Endothelial cell of umbilical vein (primary cell): ENCODE measurements around the gene PLCB4. TPM values are rescaled to one million over a fixed set of nuclear protein-coding genes. Genes with fewer than 3 reads are reported as not detected.

Experiments used
- BruUV-seq: library from RNA; stranded (reverse); fragments of 400-500 nt; replicated peaks from 2 replicates; lab custom pipeline; 2021; lab: Mats Ljungman, UMichigan
- CTCF ChIA-PET: fragments of 300-600, 350-600 bp; sonication (Branson Sonifier 250); formaldehyde crosslinking; loops from one replicate; lab custom pipeline; 2021; ENCODE audit warnings: antibody characterized with exemption, inconsistent platforms; lab: Charles Lee
- POLR2A ChIA-PET: fragments of 300-600, 350-600 bp; sonication (Branson Sonifier 250); formaldehyde crosslinking; loops from one replicate; lab custom pipeline; 2021; ENCODE audit warnings: antibody characterized with exemption, inconsistent platforms; lab: Charles Lee
- DNase-seq: peaks from one replicate; pipeline ENCODE4 v3.0.0-alpha.2; 2011; ENCODE audit warnings: low read depth, low spot score
- FAIRE-seq: peaks from 2 replicates; lab custom pipeline; 2011; peaks lifted over from hg19 to GRCh38; lab: Jason Lieb, UNC
- H2AFZ ChIP-seq: 2 replicates; pipeline ENCODE4 v1.6.0; 2012; ENCODE audit warnings: low read depth, low read length, control low read depth, inconsistent platforms
- H3K27ac ChIP-seq: 2 replicates; pipeline ENCODE4 v1.5.1; 2011; ENCODE audit warnings: low read depth, mild to moderate bottlenecking, control low read depth, low read length, moderate library complexity; ENCODE audit not compliant: insufficient read depth
- H3K27me3 ChIP-seq, 2 experiments: 2 replicates each; pipeline versions ENCODE4 v1.6.0 to v1.6.1; 2011; ENCODE audit warnings: low read length in 2 of 2, mixed read lengths in 1 of 2; ENCODE audit not compliant: control insufficient read depth in 2 of 2, insufficient read depth in 2 of 2
- H3K36me3 ChIP-seq, 2 experiments: 2 replicates in 1 of 2; 3 replicates in 1 of 2; pipeline ENCODE4 v1.5.1; 2011; ENCODE audit warnings: low read length in 2 of 2, mild to moderate bottlenecking in 1 of 2, moderate library complexity in 1 of 2; ENCODE audit not compliant: control insufficient read depth in 2 of 2, insufficient read depth in 2 of 2; ENCODE audit errors: extremely low read depth in 1 of 2
- H3K4me1 ChIP-seq: 3 replicates; pipeline ENCODE4 v1.5.1; 2011; ENCODE audit warnings: mild to moderate bottlenecking, low read length; ENCODE audit not compliant: control insufficient read depth, insufficient read depth; ENCODE audit errors: extremely low read depth
- H3K4me2 ChIP-seq: 2 replicates; pipeline ENCODE4 v1.6.1; 2011; ENCODE audit warnings: low read length, control low read depth, mixed read lengths; ENCODE audit not compliant: insufficient read depth
- H3K4me3 ChIP-seq, 3 experiments: fragments of 200-600 bp in 1 of 3; sonication (generic), shearing (Covaris generic) in 1 of 3; replicated peaks in 1 of 3; 2 replicates each; pipeline ENCODE4 v1.5.1; 2011 to 2016; ENCODE audit warnings: control low read depth in 3 of 3, low read length in 3 of 3, mild to moderate bottlenecking in 2 of 3, inconsistent platforms in 1 of 3, low read depth in 1 of 3, moderate library complexity in 1 of 3; ENCODE audit not compliant: insufficient read depth in 1 of 3
- H3K79me2 ChIP-seq: 2 replicates; pipeline ENCODE4 v1.6.0; 2012; ENCODE audit warnings: low read length, inconsistent platforms; ENCODE audit not compliant: control insufficient read depth, insufficient read depth
- H3K9ac ChIP-seq: replicated peaks from 2 replicates; pipeline ENCODE3; 2011; ENCODE audit warnings: low read length, control low read depth; ENCODE audit not compliant: insufficient read depth; ENCODE audit errors: extremely low read depth
- H3K9me1 ChIP-seq: replicated peaks from 3 replicates; pipeline ENCODE4 v1.6.0; 2011; ENCODE audit warnings: mild to moderate bottlenecking, low read length; ENCODE audit not compliant: control insufficient read depth, insufficient read depth; ENCODE audit errors: extremely low read depth
- H3K9me3 ChIP-seq: replicated peaks from 2 replicates; pipeline ENCODE4 v1.5.1; 2012; ENCODE audit warnings: low read length, inconsistent platforms; ENCODE audit not compliant: control insufficient read depth, insufficient read depth
- H4K20me1 ChIP-seq: replicated peaks from 2 replicates; pipeline ENCODE3; 2011; ENCODE audit warnings: mild to moderate bottlenecking, low read length; ENCODE audit not compliant: control insufficient read depth, insufficient read depth; ENCODE audit errors: extremely low read depth
- EZH2 ChIP-seq: IDR thresholded peaks from 2 replicates; pipeline ENCODE4 v1.6.1; 2012; ENCODE audit warnings: borderline replicate concordance, low read depth, mild to moderate bottlenecking, moderate library complexity, low read length, inconsistent platforms; ENCODE audit not compliant: severe bottlenecking
- FOS ChIP-seq: IDR thresholded peaks from 2 replicates; pipeline ENCODE4 v1.6.1; 2011; ENCODE audit warnings: mild to moderate bottlenecking, low read length, moderate library complexity, borderline replicate concordance; ENCODE audit not compliant: insufficient read depth
- GATA2 ChIP-seq: IDR thresholded peaks from 2 replicates; pipeline ENCODE4 v1.7.0; 2011; ENCODE audit warnings: low read depth, mild to moderate bottlenecking, moderate library complexity, mixed read lengths, low read length; ENCODE audit not compliant: insufficient read length, insufficient read depth
- JUN ChIP-seq: IDR thresholded peaks from 2 replicates; pipeline ENCODE4 v1.6.1; 2011; ENCODE audit warnings: borderline replicate concordance, low read depth; ENCODE audit not compliant: insufficient read length, insufficient read depth
- MYC ChIP-seq: IDR thresholded peaks from one replicate; pipeline ENCODE4 v1.6.1; 2011; ENCODE audit warnings: mild to moderate bottlenecking, low read depth, low read length
- POLR2A ChIP-seq: IDR thresholded peaks from 2 replicates; pipeline ENCODE4 v1.6.1; 2012; ENCODE audit warnings: low read depth, mild to moderate bottlenecking, control low read depth, low read length
- POLR2AphosphoS5 ChIP-seq: IDR thresholded peaks from 2 replicates; pipeline ENCODE4 v1.6.1; 2012; ENCODE audit warnings: low read depth, mild to moderate bottlenecking, control low read depth, low read length, moderate library complexity; ENCODE audit not compliant: insufficient read depth
- dilution Hi-C: fragments of 300-500 bp; cut with MboI; formaldehyde crosslinking; loops from one replicate; pipeline ENCODE4 v1.15.0; 2019; ENCODE audit warnings: low sequenced_read_pairs; ENCODE audit not compliant: extremely low pct_ligation_motif_present
- intact Hi-C: fragments of 100-400 bp; cut with micrococcal nuclease; formaldehyde crosslinking; loops from one replicate; pipeline ENCODE4 v1.10.0; 2022
- polyA plus RNA-seq, 4 experiments: library from polyadenylated mRNA; depleted of rRNA in 3 of 4; stranded (reverse) in 3 of 4; unstranded in 1 of 4; fragments of >200 nt; gene quantifications; 2 replicates each; pipeline versions ENCODE4 v1.2.1 to v1.2.3, GENCODE V29; 2011 to 2012; ENCODE audit warnings: missing spikeins in 1 of 4
- total RNA-seq: library from RNA; stranded (reverse); gene quantifications from 2 replicates; pipeline ENCODE4 v1.2.3, GENCODE V29; 2021
- TF ChIP-seq, protein P1 (sequence below): IDR thresholded peaks from 2 replicates; pipeline ENCODE4 v1.6.1; 2011; ENCODE audit not compliant: insufficient read depth, insufficient read length
- TF ChIP-seq, protein P2 (sequence below), 2 donors: IDR thresholded peaks; 1 replicate in 1 of 2; 2 replicates in 1 of 2; pipeline ENCODE4 v1.5.1; 2011; ENCODE audit warnings: low read length in 2 of 2, mild to moderate bottlenecking in 2 of 2, moderate library complexity in 2 of 2, control low read depth in 1 of 2, inconsistent platforms in 1 of 2, low read depth in 1 of 2; ENCODE audit not compliant: insufficient read depth in 1 of 2; ENCODE audit errors: extremely low read depth in 1 of 2

PLCB4 gene
- total and polyA plus RNA-seq, 2 donors (not counting 3 experiments of a cell fraction or from before 2014, with no cell fraction given): 0.37 to 1.7 TPM

DNA sequence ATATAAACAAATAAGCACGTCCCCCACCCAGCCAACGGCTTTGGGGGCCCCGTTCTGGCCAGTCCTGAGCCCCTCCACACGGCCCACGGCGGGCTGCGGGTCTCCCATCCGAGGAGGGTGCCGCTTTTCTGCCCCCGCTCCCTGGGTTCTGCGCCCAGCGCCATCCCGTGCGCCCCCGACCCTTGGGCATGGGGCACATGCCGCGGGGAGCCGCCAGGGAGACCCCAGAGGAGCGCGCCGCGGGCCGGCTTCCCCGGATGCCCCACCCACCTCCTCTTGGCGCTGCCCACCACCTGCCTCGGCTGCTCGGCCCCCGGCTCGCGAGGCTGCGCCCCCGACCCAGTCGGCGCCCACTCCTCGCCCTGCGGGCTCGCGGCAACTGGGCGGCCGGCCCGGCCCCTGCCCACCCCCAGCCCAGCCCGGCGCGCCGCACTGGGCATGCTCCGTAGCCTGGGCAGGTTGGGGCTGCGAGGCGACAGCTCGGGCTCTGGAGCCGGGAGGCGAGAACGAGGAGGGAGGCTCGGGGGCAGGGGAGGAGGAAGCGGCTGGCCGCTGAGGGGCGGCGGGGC, 570 bp upstream of the PLCB4 start:
- Histone ChIP-seq H3K27ac (no peak overlapping the region), H3K9me3 (no peaks in the 10 kb centered on the region), H3K4me1 (no peaks in the 10 kb centered on the region), H3K27me3 (peaks cover 0 to 5% of the 10 kb centered on the region in 2 experiments), H3K79me2 (no peaks in the 10 kb centered on the region), H3K4me3 (peak overlapping the region; percentile 42 to 81 (median 69)), H3K4me2 (peak overlapping the region; percentile 68), H3K9ac (no peak overlapping the region), H2AFZ (peak overlapping the region; percentile 77), H4K20me1 (no peaks in the 10 kb centered on the region), H3K36me3 (no peaks in the 10 kb centered on the region), H3K9me1 (no peaks in the 10 kb centered on the region)
- DNase-seq: peak; percentile 56
- dilution Hi-C loops: no loop called here
- BruUV-seq: no TSS peak
- ChIA-PET POLR2A (interaction anchor here (0.6 kb wide), 1 partner anchor 44 kb away, joined by 3 read pairs; no protein-coding TSS in a partner anchor), CTCF (interaction anchor here (0.6 to 1.5 kb wide), 4 partner anchors 12 to 325 kb away, joined by 3 to 5 read pairs (median 4); no protein-coding TSS in a partner anchor)
- TF ChIP-seq FOS (no peak), EZH2 (no peak), GATA2 (no peak), POLR2AphosphoS5 (no peak), MYC (no peak), POLR2A (no peak), JUN (no peak)
- TF ChIP-seq, protein P1, sequence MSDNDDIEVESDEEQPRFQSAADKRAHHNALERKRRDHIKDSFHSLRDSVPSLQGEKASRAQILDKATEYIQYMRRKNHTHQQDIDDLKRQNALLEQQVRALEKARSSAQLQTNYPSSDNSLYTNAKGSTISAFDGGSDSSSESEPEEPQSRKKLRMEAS: no peak
- TF ChIP-seq, protein P2, sequence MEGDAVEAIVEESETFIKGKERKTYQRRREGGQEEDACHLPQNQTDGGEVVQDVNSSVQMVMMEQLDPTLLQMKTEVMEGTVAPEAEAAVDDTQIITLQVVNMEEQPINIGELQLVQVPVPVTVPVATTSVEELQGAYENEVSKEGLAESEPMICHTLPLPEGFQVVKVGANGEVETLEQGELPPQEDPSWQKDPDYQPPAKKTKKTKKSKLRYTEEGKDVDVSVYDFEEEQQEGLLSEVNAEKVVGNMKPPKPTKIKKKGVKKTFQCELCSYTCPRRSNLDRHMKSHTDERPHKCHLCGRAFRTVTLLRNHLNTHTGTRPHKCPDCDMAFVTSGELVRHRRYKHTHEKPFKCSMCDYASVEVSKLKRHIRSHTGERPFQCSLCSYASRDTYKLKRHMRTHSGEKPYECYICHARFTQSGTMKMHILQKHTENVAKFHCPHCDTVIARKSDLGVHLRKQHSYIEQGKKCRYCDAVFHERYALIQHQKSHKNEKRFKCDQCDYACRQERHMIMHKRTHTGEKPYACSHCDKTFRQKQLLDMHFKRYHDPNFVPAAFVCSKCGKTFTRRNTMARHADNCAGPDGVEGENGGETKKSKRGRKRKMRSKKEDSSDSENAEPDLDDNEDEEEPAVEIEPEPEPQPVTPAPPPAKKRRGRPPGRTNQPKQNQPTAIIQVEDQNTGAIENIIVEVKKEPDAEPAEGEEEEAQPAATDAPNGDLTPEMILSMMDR (IDR thresholded peaks at IDR 0.05; ENCODE audit: extremely low read depth in 1 of 2, insufficient read depth in 1 of 2, low read depth in 1 of 2, low read length in 2 of 2): no peak
- no peak for FAIRE-seq
- intact Hi-C loops: loop anchor here (5.0 to 10.0 kb wide), 3 partner anchors 196 to 274 kb away; no protein-coding TSS in a partner anchor
